Cerebellar cortex (tissue), 1 donor: Measurements from ENCODE around the gene HEXIM2.

Experiments
- DNase-seq: peaks from one replicate; pipeline ENCODE4 v3.0.0-alpha.2; 2015; ENCODE audit warnings: low spot score

Gene HEXIM2

DNA sequence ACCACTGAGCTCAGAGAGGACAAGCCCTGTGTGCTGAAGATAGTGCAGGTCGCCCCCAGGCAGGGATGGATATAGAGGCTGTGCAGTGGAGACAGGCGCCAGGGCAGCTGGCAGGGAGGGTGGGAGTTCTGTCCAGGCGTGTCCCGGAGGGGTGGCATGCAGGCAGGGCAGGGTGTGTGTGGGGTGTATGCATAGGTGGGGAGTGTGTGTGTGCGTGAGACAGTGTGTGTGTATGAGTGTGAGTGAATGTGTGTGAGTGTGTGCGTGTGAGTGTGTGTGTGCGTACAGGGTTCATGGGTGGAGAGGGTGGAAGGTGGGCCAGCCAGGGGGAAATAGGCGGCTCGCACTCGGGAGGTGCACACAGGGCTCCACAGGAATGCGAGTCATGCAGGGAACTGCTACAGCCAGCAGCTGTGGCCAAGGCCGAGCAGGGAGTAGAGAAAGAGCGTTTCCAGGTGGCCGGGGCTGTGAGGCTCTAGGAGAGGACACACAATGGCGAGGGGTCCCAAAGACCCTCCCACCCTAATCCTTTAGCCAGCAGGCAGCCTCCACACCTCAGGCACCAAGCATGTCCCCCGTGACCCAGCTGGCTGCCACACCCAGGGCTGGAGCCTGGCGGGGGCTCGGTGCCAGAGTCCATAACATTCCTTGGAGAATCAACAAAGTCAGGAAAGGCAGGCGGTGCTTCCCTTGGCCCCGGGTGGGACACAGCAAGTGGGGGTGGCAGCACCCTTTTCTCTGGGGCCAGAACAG is 34.0 kb upstream of the HEXIM2 start:
- DNase-seq, result no peak

DNA sequence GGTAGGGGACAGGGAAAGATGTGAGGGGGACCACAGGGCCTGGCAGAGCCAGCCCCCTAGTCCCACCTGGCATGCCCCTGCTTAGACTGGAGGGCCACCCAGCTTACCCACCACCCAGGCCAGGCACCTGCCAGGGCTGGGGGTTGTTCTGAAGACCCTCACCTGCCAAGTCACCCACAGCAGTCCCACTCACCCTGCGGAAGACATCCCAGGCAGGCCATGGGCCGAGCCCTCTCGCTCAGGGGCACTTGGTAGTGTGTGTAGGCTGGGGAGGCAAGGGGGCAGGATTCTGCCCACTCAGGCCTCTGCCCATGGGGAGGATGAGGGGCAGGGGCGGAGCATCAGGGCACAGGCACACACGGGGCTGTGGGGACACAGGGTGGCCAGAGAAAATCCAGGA is 33.3 kb upstream of the HEXIM2 start:
- no peak for DNase-seq

DNA sequence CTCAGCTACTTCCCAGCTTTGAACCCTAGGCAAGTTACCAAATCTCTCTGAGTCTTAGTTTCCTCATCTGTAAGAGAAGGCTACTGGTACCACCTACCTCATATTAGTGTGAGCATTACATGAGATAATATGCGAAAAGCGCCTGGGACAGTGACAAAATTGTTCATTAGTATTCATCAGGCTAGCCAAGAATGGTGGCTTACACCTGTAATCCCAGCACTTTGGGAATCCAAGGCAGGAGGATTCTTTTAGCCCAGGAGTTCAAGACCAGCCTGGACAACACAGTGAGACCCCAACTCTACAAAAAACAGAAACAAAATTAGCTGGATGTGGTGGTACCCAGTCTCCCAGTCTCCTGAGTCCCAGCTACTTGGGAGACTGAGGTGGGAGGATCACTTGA is 32.7 kb upstream of the HEXIM2 start:
- DNase-seq, result no peak

DNA sequence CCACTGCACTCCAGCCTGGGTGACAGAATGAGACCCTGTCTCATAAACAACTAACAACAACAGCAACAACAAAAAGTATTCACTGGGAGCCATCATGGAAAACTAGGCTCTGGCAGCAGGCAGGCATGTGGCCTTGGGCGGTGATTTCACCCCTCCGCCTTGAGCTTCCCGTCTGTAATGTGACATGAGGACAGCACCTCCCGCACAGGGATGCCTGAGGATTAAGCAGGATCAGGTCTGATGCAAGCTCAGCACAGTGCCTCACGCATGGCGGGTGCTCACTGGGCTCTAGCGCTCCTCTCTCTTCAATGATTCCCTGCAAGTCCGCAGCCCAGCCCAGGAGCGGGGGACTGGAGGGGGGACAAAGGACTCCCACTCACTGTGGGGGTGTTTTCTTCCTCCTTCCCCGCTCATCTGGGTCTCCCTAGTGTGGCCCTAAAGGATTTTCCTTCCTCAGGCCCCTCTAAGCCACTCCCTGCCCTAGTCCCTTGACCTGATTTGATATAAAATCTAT is 32.2 kb upstream of the HEXIM2 start:
- DNase-seq, result no peak

DNA sequence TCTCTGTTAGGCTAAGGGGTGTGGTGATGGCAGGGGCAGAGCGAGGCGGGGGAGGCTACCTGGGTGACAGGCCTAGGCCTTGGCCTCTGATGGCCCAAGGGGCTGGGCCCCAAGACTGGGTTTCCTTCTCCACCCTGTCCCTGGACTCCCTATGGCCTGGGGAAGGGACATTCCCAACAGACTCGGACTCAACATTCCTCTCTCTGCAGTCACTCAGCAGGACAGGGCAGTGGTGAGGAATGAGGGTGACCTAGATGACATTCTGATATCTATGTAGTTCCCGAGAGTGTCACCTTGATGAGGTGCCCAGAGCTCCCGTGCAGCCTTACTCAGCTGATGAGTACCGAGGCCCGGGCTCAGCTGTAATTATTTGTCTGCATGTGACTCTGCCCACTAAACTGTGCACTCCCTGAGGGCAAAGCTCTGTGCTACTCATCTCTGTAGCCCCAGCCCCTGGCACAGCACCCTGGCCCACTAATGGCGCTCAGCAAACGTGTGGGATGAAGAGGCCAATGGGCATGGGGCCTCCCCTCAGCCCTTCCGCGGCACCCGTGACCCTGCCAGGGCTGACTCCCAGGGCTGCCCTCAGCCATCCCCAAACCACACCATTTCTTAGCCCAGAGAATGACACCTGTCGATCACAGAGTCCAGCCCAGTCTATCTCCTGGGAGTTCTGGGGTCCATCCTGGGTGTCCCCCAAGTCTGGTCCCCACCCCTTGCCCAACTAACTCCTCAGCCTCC is 31.6 kb upstream of the HEXIM2 start:
- DNase-seq, result no peak

DNA sequence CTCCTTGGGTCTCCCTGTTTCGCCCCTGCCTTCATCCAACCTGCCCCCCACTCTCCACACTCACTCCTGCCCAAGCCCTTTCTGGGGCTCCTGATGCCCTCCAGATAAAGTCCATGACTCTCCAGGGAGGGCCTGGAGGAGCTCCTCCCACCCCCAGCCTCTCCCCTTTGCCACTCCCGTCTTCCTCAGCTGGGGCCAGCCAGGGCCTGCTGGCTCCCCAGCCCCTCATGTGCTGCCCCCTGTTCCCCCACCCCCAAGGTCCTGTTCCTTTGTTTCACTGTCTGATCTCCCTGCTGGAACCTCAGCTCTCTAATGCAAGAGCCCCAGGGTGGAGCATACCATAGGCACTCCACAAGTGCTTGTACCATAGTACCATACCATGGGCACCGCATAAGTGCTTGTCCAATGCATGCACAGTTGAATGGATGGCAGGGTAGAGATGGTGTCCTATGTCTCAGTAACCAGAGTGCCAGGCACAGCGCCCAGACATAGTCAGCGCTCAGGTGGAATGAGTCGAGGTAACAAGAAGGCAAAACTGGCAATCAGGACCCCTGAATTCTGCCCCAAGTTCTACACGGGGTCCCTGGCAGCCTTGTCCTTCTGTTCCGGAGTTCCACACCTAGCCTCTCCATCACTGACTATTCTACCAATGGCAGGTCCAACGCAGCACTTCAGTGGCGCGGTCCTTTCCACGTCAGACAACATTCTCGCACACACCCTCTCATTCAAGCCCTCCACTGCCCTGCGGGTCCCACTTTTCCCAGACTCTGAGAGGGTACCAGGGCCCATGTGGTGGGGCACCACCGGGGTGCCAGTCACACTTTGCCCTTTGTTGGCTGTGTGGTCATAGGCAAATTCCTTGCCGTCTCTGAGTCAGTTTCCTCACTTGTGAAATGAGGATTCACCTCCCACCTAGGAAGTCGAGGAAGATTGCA is 30.7 kb upstream of the HEXIM2 start:
- DNase-seq, result no peak

DNA sequence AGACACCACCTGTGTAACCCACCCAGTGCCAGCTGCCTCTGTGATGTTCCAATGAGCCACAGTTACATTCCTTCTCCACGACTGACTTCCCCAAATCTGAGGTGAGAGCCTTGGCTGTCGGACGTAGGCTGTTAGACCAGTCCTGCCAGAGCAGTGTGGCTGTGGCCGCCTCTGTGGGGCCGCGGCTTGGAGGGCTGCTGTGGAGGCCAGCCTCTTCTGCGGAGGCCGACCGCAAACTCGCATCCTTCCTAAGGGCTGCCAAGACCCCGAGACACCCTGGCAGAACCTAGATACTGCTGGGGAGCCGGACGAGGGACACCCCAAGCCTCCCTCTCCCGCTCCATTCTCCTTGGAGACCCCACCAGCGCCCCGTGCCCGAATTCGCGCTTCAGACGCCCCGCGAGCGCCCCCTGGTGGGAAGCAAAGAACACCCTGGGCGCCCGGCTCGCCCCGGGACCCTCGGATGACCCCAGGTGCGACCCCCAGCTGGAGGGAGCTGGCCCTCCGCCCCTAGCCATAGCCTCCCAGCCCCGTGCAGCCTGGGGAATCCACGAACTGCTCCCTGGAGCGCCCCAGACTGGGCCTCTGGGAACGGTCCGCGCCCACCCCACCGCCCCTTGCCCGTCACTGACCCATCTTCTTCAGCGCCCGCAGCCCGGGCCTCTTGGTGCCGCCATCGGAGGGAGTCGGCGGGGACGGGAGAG is 29.9 kb upstream of the HEXIM2 start:
- DNase-seq, result no peak

DNA sequence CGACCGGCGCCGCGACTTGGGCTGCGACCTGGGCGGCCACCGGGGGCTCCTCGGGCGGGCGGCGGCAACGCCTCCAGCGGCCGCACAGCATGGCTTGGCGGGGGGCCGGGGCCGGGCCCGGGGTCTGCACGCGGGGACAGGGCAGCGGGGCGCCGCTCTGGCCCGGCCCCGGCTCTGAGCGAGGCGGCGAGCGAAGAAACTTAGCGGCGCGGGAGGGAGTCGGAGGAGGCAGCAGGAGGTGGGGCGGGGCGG is 29.4 kb upstream of the HEXIM2 start, which contains the start of gene PLCD3:
TSS of gene PLCD3 (minus strand) at position 196 of the 252 bp plus-strand sequence. CDS start at position 91, 105 bp downstream.
- no peak for DNase-seq

DNA sequence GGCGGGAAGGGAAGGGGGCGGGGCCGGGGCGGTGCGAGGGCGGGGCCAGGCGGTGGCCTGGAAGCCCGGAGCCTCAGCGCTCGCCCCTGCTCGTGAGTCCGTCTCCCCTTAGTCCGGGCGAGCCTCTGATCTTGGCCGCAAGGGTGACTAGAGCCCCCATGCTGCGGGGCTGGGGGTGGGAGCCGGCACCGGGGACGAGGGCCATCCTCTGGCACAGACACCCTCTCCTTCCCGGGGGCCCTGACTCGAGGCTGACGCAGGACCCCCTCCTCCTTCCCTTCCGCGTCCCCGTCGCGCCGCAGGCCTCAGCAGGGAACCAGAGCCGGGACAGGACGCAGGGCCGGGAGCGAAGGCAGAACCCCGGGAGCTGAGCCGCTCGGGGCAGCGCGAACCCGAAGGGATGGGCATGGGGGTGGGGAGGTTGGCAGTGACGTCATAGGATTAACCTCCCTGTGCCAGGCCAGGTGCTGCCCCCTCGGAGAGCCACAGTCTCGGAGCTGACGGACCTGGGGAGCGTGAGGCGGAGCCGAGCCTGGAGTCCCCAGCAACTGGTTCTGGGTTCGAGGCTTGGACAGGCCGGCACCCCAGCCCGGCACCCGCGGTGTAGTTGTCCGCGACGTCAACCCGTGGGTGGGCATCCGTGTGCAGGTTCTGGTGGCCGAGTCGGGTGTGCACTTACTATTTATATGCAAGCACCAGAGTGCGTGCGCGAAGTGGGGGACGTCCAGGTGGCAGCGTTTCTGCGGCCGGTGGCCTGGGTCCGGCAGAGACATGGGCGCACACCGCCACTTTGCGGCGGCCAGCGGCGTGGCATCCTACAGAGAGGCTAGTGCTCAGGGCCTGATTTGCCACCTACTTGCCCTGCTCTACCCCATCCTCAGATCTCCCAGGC is 28.9 kb upstream of the HEXIM2 start:
- peak; percentile 80 for DNase-seq

DNA sequence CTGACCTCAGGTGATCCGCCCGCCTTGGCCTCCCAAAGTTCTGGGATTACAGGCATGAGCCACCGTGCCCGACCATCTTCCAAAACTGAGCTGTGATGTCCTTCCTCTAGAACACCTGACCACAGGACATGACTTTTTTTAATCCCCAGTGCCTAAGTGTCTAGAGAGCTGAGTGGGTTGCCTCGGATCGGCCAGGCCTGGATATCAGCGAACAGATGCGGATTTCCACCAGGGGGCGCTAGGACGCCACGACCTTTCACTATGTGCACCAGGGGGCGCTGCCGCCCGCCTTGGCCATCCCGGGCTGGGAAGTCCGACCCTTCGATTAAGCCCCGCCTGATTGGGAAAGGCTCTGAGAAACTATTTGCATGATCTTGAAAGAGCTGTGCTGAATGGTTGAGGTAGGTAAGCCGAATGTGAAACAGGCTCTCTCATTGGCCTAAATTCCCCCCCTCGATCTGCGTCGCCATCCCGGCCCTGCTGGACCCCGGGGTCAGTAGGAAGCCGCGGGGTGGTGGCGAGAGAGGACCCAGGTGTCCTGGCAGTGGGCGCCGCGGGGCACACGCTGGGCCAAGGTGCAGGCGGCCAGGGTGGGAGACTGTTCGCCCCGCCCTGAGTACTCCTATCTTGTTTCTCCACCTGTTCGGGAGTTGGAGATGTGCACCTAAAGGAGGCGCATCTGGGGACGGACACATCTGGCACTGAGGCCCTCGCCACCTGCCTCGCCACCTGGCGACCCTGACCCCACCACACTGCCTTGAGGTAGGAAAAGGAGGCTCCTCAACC is 26.3 kb upstream of the HEXIM2 start, which contains the start of gene ACBD4:
TSS of gene ACBD4 (plus strand) at position 496 of the 786 bp plus-strand sequence. CDS start 458 bp downstream, outside the sequence.
- peak; percentile 99 for DNase-seq

DNA sequence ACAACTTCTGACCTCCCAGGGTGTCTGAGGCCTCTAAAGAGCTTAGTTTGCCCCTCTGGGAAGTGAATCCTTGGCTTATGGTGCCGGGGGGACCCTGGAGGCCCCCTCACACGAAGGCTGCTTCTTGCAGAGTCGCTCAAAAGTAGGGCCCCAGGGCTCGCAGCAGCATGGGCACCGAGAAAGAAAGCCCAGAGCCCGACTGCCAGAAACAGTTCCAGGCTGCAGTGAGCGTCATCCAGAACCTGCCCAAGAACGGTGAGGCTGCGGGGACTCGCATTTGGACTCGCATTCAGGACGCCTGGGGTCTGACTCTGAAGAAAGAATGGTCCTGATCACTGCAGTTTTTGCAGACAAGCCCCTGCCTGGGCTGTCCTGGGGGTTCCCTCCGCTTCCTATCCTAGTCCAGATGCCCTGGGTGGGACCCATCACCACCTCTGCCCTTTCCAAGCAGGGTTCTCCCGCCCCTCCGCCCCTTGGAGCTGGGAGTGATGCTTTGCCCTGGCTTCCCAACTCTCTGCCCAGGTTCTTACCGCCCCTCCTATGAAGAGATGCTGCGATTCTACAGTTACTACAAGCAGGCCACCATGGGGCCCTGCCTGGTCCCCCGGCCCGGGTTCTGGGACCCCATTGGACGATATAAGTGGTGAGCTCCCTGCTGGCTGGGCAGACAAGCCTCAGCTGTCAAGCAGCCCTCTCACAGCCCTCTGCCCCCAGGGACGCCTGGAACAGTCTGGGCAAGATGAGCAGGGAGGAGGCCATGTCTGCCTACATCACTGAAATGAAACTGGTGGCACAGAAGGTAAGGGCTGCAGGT is 25.5 kb upstream of the HEXIM2 start:
- DNase-seq, result no peak

DNA sequence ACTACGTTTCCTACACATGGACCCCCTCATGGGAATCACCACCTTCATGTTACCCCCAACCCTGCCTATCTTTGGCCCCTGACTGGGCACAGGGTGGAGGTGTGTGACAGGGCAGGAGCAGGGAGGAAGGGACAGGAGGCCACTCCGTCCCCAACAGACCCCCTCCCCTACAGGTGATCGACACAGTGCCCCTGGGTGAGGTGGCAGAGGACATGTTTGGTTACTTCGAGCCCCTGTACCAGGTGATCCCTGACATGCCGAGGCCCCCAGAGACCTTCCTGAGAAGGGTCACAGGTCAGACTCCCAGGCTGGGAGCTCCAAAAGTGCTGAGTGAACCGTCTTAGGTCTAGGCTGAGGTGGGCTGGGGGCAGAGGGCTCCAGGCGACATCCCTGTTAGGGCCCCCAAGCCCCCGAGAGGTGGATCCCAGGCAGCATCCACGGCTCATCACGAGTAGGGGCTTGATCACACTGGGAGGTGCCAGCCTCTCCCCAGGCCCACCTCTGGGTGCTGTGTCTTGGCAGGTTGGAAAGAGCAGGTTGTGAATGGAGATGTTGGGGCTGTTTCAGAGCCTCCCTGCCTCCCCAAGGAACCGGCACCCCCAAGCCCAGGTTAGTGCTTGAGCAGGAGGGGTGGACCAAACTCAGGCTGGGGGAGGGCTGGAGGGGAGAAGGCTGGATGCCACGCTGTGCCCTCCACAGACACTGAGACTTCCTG is 24.7 kb upstream of the HEXIM2 start:
- DNase-seq, result no peak

DNA sequence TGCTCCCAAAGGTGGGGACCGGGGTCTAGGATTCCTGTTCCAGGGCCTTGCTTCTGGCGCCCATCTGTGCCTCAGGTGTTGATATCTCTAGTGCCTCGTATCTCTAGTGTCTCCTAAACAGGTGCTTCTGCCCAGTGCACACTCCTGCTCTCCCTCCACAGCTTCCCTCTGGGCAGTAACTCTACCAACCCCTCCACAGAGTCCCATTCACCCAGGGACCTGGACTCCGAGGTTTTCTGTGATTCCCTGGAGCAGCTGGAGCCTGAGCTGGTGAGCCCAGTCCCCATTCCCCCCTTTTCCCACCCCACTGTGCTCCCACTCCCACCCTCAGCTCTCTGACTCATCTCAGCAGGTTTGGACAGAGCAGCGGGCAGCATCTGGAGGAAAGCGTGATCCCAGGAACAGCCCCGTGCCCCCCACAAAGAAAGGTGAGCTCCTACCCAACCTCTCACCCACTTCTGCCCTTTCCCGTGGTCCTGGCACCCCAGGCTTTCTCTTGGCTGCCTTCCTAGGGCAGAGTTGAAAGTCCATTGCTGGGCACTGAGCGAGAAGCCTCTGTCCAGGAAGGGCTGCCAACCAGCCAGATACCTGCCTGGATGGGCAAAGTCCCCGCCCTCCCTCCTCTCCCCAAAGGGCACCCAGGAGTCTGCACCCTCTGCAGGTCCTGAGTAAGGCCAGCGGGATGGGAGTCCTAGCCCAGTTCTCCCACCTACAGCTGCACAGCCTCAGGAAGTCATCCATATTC is 23.9 kb upstream of the HEXIM2 start:
- no peak for DNase-seq

DNA sequence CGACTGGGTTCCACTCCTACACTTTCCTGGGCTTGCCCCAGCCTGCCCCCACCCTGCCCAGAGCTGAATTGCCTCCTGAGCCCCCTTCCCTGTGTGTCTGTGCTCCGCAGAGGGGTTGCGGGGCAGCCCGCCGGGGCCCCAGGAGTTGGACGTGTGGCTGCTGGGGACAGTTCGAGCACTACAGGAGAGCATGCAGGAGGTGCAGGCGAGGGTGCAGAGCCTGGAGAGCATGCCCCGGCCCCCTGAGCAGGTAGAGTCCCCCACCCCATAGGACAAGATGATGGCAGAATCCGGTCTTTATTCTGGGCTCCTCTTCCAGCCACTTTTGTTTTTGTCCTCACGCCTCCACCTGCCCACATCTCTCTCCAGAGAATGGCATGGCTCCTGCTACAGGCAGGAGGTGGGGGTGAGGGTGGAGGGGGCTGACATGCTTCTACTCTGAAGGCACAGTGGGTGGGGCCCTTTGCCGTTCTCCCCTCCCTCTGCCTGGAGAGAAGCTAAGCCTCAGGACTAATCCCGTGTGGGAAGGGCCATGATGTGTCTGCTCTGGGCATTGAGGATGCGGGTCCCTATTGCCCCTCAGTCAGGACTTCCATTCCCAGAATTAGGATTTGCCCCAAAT is 22.7 kb upstream of the HEXIM2 start:
- DNase-seq, result no peak

DNA sequence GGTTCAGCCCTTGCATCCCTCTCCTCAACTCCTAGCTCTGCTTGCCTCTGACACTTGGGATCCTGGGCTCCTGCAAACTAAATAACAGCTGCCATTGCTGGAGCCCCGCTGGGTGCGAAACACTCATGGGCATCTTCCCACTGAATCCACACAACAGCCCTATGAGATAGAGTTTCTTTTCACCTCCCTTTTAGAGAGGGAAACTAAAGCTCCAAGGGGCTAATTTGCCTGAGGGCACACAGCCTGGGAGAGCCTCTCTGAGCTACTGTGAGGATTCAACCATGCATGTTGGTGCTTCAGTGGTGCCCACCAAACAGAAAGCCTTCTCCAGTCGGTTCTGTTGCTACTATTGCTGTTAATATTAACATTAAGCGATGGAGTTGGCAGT is 22.1 kb upstream of the HEXIM2 start:
- DNase-seq, result no peak

DNA sequence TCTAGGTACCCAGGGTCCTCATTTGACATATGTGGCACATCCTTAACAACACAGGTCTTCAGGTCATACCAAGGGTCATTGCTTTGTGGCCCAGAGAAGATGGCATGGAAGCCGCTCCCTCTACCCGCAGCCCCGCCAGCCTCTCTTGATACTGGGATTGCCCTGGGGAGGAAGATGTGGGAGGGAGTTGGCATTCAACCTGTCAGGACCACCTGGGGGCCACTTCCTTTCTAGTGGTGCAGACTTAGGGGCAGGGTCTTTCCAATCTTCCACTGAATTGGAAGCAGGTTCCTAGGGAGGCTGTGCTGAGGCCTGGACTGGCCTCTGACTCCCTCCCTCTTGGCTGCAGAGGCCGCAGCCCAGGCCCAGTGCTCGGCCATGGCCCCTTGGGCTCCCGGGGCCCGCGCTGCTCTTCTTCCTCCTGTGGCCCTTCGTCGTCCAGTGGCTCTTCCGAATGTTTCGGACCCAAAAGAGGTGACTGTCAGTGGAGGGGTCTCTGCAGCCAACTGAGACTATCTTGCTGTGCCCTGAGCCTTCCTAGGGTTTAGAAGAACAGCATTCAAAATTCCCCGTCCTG is 18.5 kb upstream of the HEXIM2 start:
- no peak for DNase-seq

DNA sequence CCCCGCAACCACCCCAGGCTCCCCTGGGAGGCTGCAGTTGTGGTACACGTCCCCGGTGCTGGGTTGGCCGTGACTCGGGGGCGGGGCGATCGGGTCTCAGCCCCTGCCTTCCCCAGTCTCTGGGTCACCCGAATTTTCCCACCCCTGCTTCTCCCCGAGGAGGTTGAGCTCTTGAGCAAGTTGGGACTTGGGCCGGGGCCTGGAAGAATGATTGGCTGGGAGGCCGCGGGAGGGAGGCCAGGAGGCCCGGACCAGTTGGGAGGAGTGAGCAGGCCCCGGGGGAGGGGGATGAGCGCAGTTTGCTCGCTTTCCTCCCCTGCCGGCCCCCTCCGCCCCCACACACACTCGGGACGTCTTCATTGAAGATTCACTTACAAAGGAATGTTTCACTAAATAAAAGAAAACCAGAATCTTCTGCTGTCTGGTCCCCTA is 17.9 kb upstream of the HEXIM2 start:
- DNase-seq, result peak; percentile 62
